OCI-LY7 (cell line): Measurements from ENCODE around the gene SPATA2L. TPM values are rescaled to one million over a fixed set of nuclear protein-coding genes. Genes with fewer than 3 reads are reported as not detected.

Experiments
- Bru-seq: library from RNA; stranded (reverse); fragments of 400-500 nt; gene quantifications from one replicate; lab custom pipeline; 2021; lab: Mats Ljungman, UMichigan
- BruChase-seq, 2 experiments: library from RNA; stranded (reverse); fragments of 400-500 nt; gene quantifications; one replicate each; lab custom pipeline; 2021; lab: Mats Ljungman, UMichigan
- BruUV-seq: library from RNA; stranded (reverse); fragments of 400-500 nt; replicated peaks from 2 replicates; lab custom pipeline; 2021; lab: Mats Ljungman, UMichigan
- CTCF ChIA-PET: fragments of 300-600 bp; sonication (Branson Sonifier 250); formaldehyde crosslinking; loops from one replicate; lab custom pipeline; 2022; ENCODE audit warnings: antibody characterized with exemption; ENCODE audit not compliant: unreplicated experiment; lab: Charles Lee
- POLR2A ChIA-PET: fragments of 300-600 bp; sonication (Branson Sonifier 250); formaldehyde crosslinking; loops from one replicate; lab custom pipeline; 2022; ENCODE audit warnings: antibody characterized with exemption; lab: Charles Lee
- DNase-seq: peaks from one replicate; pipeline ENCODE4 v3.0.0-alpha.2; 2015; ENCODE audit warnings: low spot score
- H2AFZ ChIP-seq: fragments of 200-600 bp; sonication (generic), shearing (Covaris generic); 2 replicates; pipeline ENCODE4 v1.6.1; 2014; ENCODE audit warnings: mild to moderate bottlenecking, antibody characterized with exemption, low read length, moderate library complexity
- H3K27ac ChIP-seq: fragments of 200-600 bp; sonication (generic); 2 replicates; pipeline ENCODE4 v1.5.1; 2014; ENCODE audit warnings: mixed run types, low read depth, mild to moderate bottlenecking, moderate library complexity, low read length, inconsistent platforms; ENCODE audit not compliant: poor library complexity, severe bottlenecking
- H3K36me3 ChIP-seq: fragments of 200-600 bp; sonication (generic); 2 replicates; pipeline ENCODE4 v1.6.1; 2014; ENCODE audit warnings: mild to moderate bottlenecking, antibody characterized with exemption, low read length, moderate library complexity, mixed read lengths; ENCODE audit not compliant: insufficient read depth
- H3K4me1 ChIP-seq: fragments of 200-600 bp; sonication (generic); 2 replicates; pipeline ENCODE4 v1.5.1; 2014; ENCODE audit warnings: mild to moderate bottlenecking, low read length; ENCODE audit not compliant: insufficient read depth, poor library complexity, severe bottlenecking
- H3K4me2 ChIP-seq: fragments of 200-600 bp; sonication (generic); 2 replicates; pipeline ENCODE4 v1.6.1; 2014; ENCODE audit warnings: mild to moderate bottlenecking, low read length
- H3K4me3 ChIP-seq: fragments of 200-600 bp; sonication (generic); 2 replicates; pipeline ENCODE4 v1.5.1; 2014; ENCODE audit warnings: mild to moderate bottlenecking, low read depth, low read length; ENCODE audit not compliant: poor library complexity, severe bottlenecking
- H3K79me2 ChIP-seq: fragments of 200-600 bp; sonication (generic); 2 replicates; pipeline ENCODE4 v1.6.1; 2016; ENCODE audit warnings: low read depth, mild to moderate bottlenecking, low read length, moderate library complexity, mixed read lengths; ENCODE audit not compliant: insufficient read depth
- H3K9me2 ChIP-seq: fragments of 200-600 bp; sonication (generic); 2 replicates; pipeline ENCODE4 v1.6.1; 2016; ENCODE audit warnings: mild to moderate bottlenecking, low read length, mixed read lengths; ENCODE audit not compliant: insufficient read depth
- H3K9me3 ChIP-seq: fragments of 200-600 bp; sonication (generic); 2 replicates; pipeline ENCODE4 v1.6.1; 2014; ENCODE audit warnings: mild to moderate bottlenecking, mixed run types, low read length, mixed read lengths
- H4K20me1 ChIP-seq: fragments of 200-600 bp; sonication (generic); 2 replicates; pipeline ENCODE4 v1.6.1; 2014; ENCODE audit warnings: mild to moderate bottlenecking, antibody characterized with exemption, low read length, moderate library complexity, mixed read lengths; ENCODE audit not compliant: insufficient read depth
- EZH2phosphoT487 ChIP-seq: fragments of 200-600 bp; sonication (generic); IDR thresholded peaks from 2 replicates; pipeline ENCODE4 v1.6.1; 2018; ENCODE audit warnings: low read depth, borderline replicate concordance, mild to moderate bottlenecking, mixed run types, antibody characterized with exemption, low read length, moderate library complexity, mixed read lengths
- intact Hi-C: fragments of 100-400 bp; cut with micrococcal nuclease; formaldehyde crosslinking; loops from one replicate; pipeline ENCODE4 v1.10.0; 2022; ENCODE audit not compliant: unreplicated experiment
- long read RNA-seq: library from polyadenylated mRNA; stranded (forward); transcript quantifications from one replicate; pipeline ENCODE4 v2.0.0, GENCODE V29; 2022
- total RNA-seq, 2 experiments: library from RNA; depleted of rRNA in 1 of 2; stranded (reverse); fragments of >200 nt in 1 of 2; shearing (Covaris generic) in 1 of 2; gene quantifications; 2 replicates each; pipeline ENCODE4 v1.2.3, GENCODE V29; 2014 to 2022
- TF ChIP-seq, protein P1 (sequence below): fragments of 200-600 bp; sonication (generic); conservative IDR thresholded peaks from 2 replicates; pipeline ENCODE4 v1.5.1; 2014; ENCODE audit warnings: mild to moderate bottlenecking, antibody characterized with exemption, low read length, moderate library complexity, mixed read lengths

Gene SPATA2L, protein sequence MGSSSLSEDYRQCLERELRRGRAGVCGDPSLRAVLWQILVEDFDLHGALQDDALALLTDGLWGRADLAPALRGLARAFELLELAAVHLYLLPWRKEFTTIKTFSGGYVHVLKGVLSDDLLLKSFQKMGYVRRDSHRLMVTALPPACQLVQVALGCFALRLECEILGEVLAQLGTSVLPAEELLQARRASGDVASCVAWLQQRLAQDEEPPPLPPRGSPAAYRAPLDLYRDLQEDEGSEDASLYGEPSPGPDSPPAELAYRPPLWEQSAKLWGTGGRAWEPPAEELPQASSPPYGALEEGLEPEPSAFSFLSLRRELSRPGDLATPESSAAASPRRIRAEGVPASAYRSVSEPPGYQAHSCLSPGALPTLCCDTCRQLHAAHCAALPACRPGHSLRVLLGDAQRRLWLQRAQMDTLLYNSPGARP
- total RNA-seq (2014; rRNA removed; shearing (Covaris generic)) = 5.6 and 13.1 TPM in 2 replicates
- 6.7 and 7.2 TPM in 2 replicates for total RNA-seq (2022)
- Bru-seq, nascent RNA = percentile 33 among the genes with signal in this experiment
- BruChase-seq, experiment 1, labeled RNA remaining after a 6-hour chase = percentile 45 among the genes with signal in this experiment
- percentile 45 among the genes with signal in this experiment for BruChase-seq, experiment 2, labeled RNA remaining after a 2-hour chase
- long read RNA-seq, transcript SPATA2L-203 (3 exons, 692 nt) = minor isoform, 6 of 40 reads
- long read RNA-seq, transcript SPATA2L-201 (3 exons, 2,335 nt) = major isoform, 10 of 40 reads
- long read RNA-seq, partial matches to known transcripts = 4 of 40 reads
- long read RNA-seq, other reads (novel, unspliced or antisense) = 19 of 40 reads

DNA sequence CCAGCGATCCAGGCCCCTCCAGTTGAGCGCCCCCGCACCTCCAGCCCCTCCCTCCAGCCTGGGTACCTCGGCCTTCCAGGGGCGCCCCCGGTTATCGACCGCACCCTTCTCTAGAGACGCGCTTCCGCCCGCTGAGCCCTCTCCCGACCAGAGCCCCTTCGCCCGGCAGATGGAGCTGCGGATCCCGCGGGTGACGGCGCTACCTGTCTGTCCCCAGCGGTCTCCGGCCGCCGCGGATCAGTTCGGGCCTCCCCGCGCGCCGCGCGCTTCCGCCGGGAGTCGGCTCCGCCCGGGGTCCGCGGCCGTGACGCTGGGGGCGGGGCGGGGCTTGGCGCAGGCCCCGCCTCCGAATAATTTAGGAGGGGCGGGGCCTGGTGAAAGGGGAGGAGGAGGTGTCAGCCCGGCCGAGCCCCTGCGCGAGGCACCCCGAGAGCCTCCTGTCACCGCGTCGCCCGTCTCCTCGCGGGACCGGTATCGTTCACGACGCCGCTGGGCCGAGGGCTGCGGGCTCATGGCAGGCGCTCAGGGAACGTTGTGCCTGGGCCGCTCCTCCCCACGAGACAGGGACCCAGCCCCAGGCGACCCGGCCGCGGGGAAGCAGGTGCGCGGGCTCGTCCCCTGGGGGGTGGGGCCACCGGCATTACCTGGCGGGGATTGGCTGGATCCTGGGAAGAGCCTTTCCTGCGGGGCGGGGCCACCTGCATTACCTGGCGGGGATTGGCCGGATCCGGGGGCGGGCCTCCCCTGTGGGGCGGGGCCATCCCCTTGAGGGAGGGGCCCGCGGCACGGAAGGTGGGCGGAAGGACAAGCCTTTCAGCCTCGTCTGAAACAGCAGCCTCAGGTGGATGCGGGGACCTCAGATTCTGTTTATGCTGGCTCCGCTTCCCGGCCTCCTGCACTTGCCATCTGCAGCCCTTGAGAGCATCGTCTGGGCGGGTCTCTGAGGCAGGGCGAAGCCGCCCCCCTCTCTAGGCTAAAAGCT lies at the start of gene SPATA2L:
TSS of gene SPATA2L (minus strand) at position 281 of the 982 bp plus-strand sequence. CDS start 473 bp downstream, outside the sequence.
- CTCF ChIA-PET = interaction anchor here (1.0 kb wide), 1 partner anchor 217 kb away, joined by 3 read pairs; the partner anchor contains the start of gene MC1R
- H3K9me2 ChIP-seq = no peaks in the 10 kb centered on the region
- peaks cover 7% of the 10 kb centered on the region; the same call in 1 of the 2 replicates for H3K36me3 ChIP-seq
- no peaks in the 10 kb centered on the region for H3K79me2 ChIP-seq
- no TSS peak for BruUV-seq
- POLR2A ChIA-PET = interaction anchor here (0.7 to 1.2 kb wide), 4 partner anchors 42 to 368 kb away, joined by 3 to 5 read pairs (median 4); no protein-coding TSS in a partner anchor
- intact Hi-C loops = loop anchor here (2.0 to 10.0 kb wide), 3 partner anchors 163 to 313 kb away; partner anchors contain the start of genes DBNDD1 and MC1R
- no peaks in the 10 kb centered on the region for H4K20me1 ChIP-seq
- TF ChIP-seq, protein P1, sequence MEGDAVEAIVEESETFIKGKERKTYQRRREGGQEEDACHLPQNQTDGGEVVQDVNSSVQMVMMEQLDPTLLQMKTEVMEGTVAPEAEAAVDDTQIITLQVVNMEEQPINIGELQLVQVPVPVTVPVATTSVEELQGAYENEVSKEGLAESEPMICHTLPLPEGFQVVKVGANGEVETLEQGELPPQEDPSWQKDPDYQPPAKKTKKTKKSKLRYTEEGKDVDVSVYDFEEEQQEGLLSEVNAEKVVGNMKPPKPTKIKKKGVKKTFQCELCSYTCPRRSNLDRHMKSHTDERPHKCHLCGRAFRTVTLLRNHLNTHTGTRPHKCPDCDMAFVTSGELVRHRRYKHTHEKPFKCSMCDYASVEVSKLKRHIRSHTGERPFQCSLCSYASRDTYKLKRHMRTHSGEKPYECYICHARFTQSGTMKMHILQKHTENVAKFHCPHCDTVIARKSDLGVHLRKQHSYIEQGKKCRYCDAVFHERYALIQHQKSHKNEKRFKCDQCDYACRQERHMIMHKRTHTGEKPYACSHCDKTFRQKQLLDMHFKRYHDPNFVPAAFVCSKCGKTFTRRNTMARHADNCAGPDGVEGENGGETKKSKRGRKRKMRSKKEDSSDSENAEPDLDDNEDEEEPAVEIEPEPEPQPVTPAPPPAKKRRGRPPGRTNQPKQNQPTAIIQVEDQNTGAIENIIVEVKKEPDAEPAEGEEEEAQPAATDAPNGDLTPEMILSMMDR = peak; percentile 23; the same call in 1 of the 2 replicates
- no peak for TF ChIP-seq EZH2phosphoT487
- H3K4me1 ChIP-seq = peaks cover 23% of the 10 kb centered on the region
- peak within 1 kb of the TSS; percentile 88 for H3K4me2 ChIP-seq
- H3K4me3 ChIP-seq = peak within 1 kb of the TSS; percentile 74
- H3K27ac ChIP-seq = peak within 1 kb of the TSS; percentile 55
- peak; percentile 98 for DNase-seq
- H3K9me3 ChIP-seq = no peaks in the 10 kb centered on the region
- H2AFZ ChIP-seq = peak within 1 kb of the TSS; percentile 29

DNA sequence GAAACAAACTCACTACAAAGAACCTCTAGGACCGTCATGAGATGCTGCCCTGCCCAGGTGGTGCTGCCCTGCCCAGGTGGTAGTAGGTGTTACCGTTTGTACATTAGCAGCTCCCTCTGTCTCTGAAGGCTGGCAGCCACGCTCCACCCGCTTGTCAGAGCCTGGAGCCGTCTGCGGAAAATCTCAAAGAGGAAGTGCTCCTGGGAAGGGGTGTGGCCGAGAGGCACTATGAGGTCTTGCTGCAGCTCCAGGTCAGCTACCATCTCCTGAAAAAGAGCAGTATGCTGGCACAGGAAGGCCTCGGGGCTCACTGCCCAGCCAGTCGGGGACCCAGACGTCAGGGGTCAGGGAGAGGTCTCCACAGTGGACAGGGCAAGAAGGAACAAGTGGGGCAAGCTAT lies 48.1 kb upstream of the SPATA2L start:
- intact Hi-C loops = loop anchor here (5.0 kb wide), 1 partner anchor 113 kb away; no protein-coding TSS in a partner anchor

More for the DNA sequence above, 48.1 kb upstream of the SPATA2L start:
- no peak for DNase-seq
- Histone ChIP-seq H3K4me2 (no peak overlapping the region), H3K9me3 (no peaks in the 10 kb centered on the region), H3K4me3 (no peak overlapping the region), H3K9me2 (no peaks in the 10 kb centered on the region), H4K20me1 (no peaks in the 10 kb centered on the region), H2AFZ (no peak overlapping the region), H3K79me2 (peaks cover 10% of the 10 kb centered on the region; the same call in 1 of the 2 replicates), H3K36me3 (peaks cover 95% of the 10 kb centered on the region), H3K27ac (no peak overlapping the region), H3K4me1 (no peaks in the 10 kb centered on the region)
- BruUV-seq = no TSS peak
- POLR2A ChIA-PET = no interaction called here
- no peak for TF ChIP-seq EZH2phosphoT487
- TF ChIP-seq, protein P1 = no peak
- CTCF ChIA-PET = no interaction called here
